Bronchial epithelial cell (primary cell): Measurements from ENCODE around the gene TAS2R4. TPM values are rescaled to one million over a fixed set of nuclear protein-coding genes. Genes with fewer than 3 reads are reported as not detected.
A peak's percentile ranks its signal among the peaks of the same experiment; 100 is the strongest.
"Not testable (repeated sequence)": the region's sequence is repeated elsewhere in the genome, so short reads cannot be mapped to it uniquely, and the experiment has no call there.

ENCODE experiments used
- DNase-seq: peaks from one replicate; pipeline ENCODE4 v3.0.0-alpha.2; 2010; ENCODE audit warnings: low read depth
- FAIRE-seq: peaks from 2 replicates; lab custom pipeline; 2011; peaks lifted over from hg19 to GRCh38; lab: Jason Lieb, UNC
- H3K27me3 ChIP-seq: 2 replicates; pipeline ENCODE4 v1.5.1; 2011; ENCODE audit warnings: low read length; ENCODE audit not compliant: control insufficient read depth, insufficient read depth
- H3K36me3 ChIP-seq: 2 replicates; pipeline ENCODE4 v1.5.1; 2011; ENCODE audit warnings: low read length; ENCODE audit not compliant: control insufficient read depth, insufficient read depth
- H3K4me3 ChIP-seq: 2 replicates; pipeline ENCODE4 v1.5.1; 2011; ENCODE audit warnings: mild to moderate bottlenecking, low read depth, low read length, control low read depth
- CTCF ChIP-seq: IDR thresholded peaks from 2 replicates; pipeline ENCODE4 v1.5.1; 2011; ENCODE audit warnings: mild to moderate bottlenecking, moderate library complexity, low read length, control low read depth, inconsistent platforms; ENCODE audit not compliant: insufficient read depth, severe bottlenecking
- total RNA-seq: library from RNA; depleted of rRNA; stranded (reverse); fragments of >200 nt; gene quantifications from 2 replicates; pipeline ENCODE4 v1.2.1, GENCODE V29; 2014

TAS2R4 gene
- total RNA-seq, 1 donor from 2014 or later, result 1.8 TPM

- no peak for FAIRE-seq
- DNase-seq, result no peak
- Histone ChIP-seq H3K36me3 (peaks cover 11% of the 10 kb centered on the region), H3K27me3 (no peaks in the 10 kb centered on the region), H3K4me3 (no peak overlapping the region)
- peak; percentile 15 for TF ChIP-seq CTCF
Measured at GRCh38 chr7:141752634-141753033, 23.8 kb upstream of the TAS2R4 start.

- H3K36me3 ChIP-seq, result peaks cover 15% of the 10 kb centered on the region
- no peaks in the 10 kb centered on the region for H3K27me3 ChIP-seq
- FAIRE-seq, result no peak
- peak; percentile 39 for TF ChIP-seq CTCF
- peak; percentile 23 for DNase-seq
- H3K4me3 ChIP-seq, result no peak overlapping the region
Measured at GRCh38 chr7:141754939-141755338, 21.5 kb upstream of the TAS2R4 start.

GRCh38 chr7:141763797-141764196 lies 12.7 kb upstream of the TAS2R4 start, which contains the start of gene TAS2R3:
TAS2R3 (plus strand) TSS chr7:141764097; CDS start chr7:141764159, 62 bp downstream.
- DNase-seq (no peak), FAIRE-seq (no peak)
- TF ChIP-seq CTCF, result no peak
- H3K4me3 ChIP-seq, result no peak within 1 kb of the TSS
- no peaks in the 10 kb centered on the region for H3K27me3 ChIP-seq
- peaks cover 4% of the 10 kb centered on the region for H3K36me3 ChIP-seq

GRCh38 chr7:141770083-141770583 lies 6.3 kb upstream of the TAS2R4 start:
- not testable (repeated sequence) for DNase-seq, H3K36me3 ChIP-seq, H3K27me3 ChIP-seq, H3K4me3 ChIP-seq, FAIRE-seq

DNA sequence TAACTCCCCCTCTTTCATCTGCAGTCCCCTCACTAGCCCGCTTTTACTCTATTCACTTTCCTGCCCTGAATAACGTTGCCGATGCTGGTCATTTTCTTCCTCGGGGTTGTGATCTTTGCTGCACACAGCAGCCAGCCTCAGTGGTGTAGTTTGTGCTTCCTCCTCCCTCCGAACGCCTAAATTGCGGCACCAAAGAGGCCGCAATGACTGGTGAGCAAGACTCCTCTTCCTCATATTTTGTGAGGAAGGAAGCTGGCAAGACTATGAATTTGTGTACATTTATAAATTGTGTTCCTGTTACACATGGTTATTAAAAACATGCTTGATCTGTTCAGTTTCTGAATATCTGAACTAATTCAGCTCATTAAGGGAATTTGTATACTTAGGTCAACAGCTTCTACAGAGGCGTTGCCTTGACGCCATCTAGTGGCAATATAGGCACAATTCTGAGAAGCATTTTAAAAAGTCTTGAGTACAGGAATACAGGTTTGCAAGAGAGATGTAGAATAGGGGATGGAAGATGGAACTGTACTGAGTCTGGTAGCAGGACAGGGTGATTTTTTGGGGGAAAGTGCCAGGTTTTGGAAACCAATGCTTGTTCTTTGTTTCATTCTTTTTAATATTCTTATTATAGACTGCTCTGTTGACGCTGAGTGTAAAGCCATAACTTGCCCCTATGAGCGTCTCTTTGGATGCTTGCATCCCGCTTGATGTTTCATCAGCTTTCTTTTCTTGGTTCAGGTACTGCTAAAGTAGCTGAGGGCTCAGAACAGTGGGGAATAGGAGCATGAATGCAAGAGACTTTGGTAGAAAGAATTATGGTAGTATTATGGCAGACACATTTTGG lies 9.5 kb downstream of the TAS2R4 start:
- H3K4me3 ChIP-seq, result no peak overlapping the region
- TF ChIP-seq CTCF, result peak; percentile 61
- peaks cover 4% of the 10 kb centered on the region for H3K36me3 ChIP-seq
- DNase-seq (peak; percentile 62), FAIRE-seq (no peak)
- no peaks in the 10 kb centered on the region for H3K27me3 ChIP-seq

GRCh38 chr7:141788296-141788695 lies 11.8 kb downstream of the TAS2R4 start:
- no peak for TF ChIP-seq CTCF
- no peaks in the 10 kb centered on the region for H3K27me3 ChIP-seq
- H3K4me3 ChIP-seq, result no peak overlapping the region
- H3K36me3 ChIP-seq, result peaks cover 4% of the 10 kb centered on the region
- FAIRE-seq (no peak), DNase-seq (no peak)
